Measurements from ENCODE around the gene KCNJ16. TPM values are rescaled to one million over a fixed set of nuclear protein-coding genes. Genes with fewer than 3 reads are reported as not detected.

KCNJ16 gene
- total RNA-seq, 1 donor from 2014 or later: 0.23 TPM

DNA sequence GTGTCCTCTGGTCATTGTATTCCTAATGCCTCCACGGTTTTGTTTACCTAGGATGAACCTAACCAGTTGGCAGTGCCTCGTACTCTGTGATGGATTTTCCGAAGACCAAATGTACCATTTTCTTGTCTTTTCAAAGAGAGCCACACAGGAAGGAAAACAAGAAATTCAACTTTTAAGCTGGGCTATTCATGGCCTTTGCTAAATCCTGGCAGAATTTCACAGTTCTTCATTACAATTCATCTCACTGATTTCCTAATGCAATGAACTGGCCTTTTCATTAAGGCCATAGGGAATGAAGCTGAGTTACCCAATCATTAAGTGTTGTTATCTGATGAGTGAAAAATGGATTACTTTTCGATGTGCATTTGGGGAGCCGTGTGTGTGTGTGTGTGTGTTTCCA lies 7.9 kb upstream of the KCNJ16 start:
- peaks cover 1% of the 10 kb centered on the region for H3K27me3 Mint-ChIP-seq (ENCODE audit: unreplicated experiment)
- DNase-seq (ENCODE audit: low spot score): no peak
- H3K9me3 Mint-ChIP-seq (ENCODE audit: unreplicated experiment): no peaks in the 10 kb centered on the region
- peaks cover 9% of the 10 kb centered on the region for H3K4me1 Mint-ChIP-seq (ENCODE audit: unreplicated experiment)
- TF ChIP-seq, protein P1, sequence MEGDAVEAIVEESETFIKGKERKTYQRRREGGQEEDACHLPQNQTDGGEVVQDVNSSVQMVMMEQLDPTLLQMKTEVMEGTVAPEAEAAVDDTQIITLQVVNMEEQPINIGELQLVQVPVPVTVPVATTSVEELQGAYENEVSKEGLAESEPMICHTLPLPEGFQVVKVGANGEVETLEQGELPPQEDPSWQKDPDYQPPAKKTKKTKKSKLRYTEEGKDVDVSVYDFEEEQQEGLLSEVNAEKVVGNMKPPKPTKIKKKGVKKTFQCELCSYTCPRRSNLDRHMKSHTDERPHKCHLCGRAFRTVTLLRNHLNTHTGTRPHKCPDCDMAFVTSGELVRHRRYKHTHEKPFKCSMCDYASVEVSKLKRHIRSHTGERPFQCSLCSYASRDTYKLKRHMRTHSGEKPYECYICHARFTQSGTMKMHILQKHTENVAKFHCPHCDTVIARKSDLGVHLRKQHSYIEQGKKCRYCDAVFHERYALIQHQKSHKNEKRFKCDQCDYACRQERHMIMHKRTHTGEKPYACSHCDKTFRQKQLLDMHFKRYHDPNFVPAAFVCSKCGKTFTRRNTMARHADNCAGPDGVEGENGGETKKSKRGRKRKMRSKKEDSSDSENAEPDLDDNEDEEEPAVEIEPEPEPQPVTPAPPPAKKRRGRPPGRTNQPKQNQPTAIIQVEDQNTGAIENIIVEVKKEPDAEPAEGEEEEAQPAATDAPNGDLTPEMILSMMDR (IDR thresholded peaks at IDR 0.05; ENCODE audit: unreplicated experiment): no peak
- H3K27ac Mint-ChIP-seq (ENCODE audit: unreplicated experiment): no peak overlapping the region
- no peaks in the 10 kb centered on the region for H3K36me3 Mint-ChIP-seq (ENCODE audit: low read depth, unreplicated experiment)
- no peak overlapping the region for H3K4me3 Mint-ChIP-seq (ENCODE audit: unreplicated experiment)

DNA sequence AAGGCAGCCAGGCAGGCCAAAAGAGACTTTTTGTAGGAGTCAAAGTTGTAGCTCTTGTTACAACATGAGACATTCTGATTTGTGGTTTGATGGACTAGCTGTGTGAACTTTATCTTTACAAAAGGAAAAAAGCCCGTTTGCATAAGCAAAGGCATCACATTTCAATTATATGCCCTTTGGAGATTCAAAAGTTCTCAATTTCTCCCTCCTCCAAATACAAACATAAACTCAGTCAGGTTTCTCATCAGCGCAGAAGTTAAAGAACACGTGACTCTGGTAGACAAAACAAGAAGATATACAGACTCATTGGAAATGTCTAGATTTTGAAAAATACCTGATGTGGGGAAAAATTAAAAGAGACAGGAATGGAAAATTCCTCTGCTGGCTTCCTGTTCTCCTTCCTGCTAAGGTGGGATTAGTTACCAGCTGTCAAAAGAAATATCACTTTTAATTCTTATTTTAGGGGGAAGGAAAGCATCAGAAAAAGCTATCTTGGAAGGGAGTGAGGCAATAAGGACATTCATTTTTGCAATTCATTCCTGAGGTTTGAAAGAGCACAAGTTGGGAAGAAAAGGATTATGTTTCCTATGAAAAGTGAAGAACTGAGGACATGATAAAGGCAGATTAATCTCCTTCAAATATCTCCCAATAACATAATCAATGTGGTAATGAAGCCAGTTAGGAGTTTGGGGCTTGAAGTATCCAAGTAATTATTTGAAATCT lies 4.6 kb upstream of the KCNJ16 start:
- Mint-ChIP-seq H3K4me3 (ENCODE audit: unreplicated experiment) (no peak overlapping the region), H3K4me1 (ENCODE audit: unreplicated experiment) (peaks cover 9% of the 10 kb centered on the region), H3K27ac (ENCODE audit: unreplicated experiment) (no peak overlapping the region), H3K9me3 (ENCODE audit: unreplicated experiment) (no peaks in the 10 kb centered on the region), H3K36me3 (ENCODE audit: low read depth, unreplicated experiment) (no peaks in the 10 kb centered on the region), H3K27me3 (ENCODE audit: unreplicated experiment) (peaks cover 1% of the 10 kb centered on the region)
- DNase-seq (ENCODE audit: low spot score): no peak
- TF ChIP-seq, protein P1 (IDR thresholded peaks at IDR 0.05; ENCODE audit: unreplicated experiment): no peak

DNA sequence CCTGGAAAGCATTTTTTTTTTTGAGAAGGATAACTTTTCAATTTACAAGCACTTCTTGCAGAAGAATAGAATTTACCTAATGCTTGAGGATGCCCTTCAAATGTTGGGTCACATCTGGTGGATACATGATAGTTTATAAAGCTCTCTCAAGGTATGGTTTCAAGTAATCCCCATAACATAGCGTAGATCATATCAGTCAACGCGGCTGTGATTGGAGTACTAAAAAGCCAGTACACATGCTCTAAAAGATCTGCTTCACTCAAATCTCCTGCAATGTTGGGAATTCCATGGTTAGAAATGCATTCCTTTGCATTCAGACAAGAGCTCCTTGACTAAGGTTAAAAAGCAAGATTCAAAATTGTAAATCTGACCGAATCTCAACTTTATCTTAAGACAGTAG lies 3.9 kb upstream of the KCNJ16 start:
- no peak overlapping the region for H3K27ac Mint-ChIP-seq (ENCODE audit: unreplicated experiment)
- H3K4me1 Mint-ChIP-seq (ENCODE audit: unreplicated experiment): peaks cover 9% of the 10 kb centered on the region
- no peaks in the 10 kb centered on the region for H3K9me3 Mint-ChIP-seq (ENCODE audit: unreplicated experiment)
- no peaks in the 10 kb centered on the region for H3K36me3 Mint-ChIP-seq (ENCODE audit: low read depth, unreplicated experiment)
- peaks cover 1% of the 10 kb centered on the region for H3K27me3 Mint-ChIP-seq (ENCODE audit: unreplicated experiment)
- no peak for DNase-seq (ENCODE audit: low spot score)
- no peak overlapping the region for H3K4me3 Mint-ChIP-seq (ENCODE audit: unreplicated experiment)
- TF ChIP-seq, protein P1 (IDR thresholded peaks at IDR 0.05; ENCODE audit: unreplicated experiment): no peak

DNA sequence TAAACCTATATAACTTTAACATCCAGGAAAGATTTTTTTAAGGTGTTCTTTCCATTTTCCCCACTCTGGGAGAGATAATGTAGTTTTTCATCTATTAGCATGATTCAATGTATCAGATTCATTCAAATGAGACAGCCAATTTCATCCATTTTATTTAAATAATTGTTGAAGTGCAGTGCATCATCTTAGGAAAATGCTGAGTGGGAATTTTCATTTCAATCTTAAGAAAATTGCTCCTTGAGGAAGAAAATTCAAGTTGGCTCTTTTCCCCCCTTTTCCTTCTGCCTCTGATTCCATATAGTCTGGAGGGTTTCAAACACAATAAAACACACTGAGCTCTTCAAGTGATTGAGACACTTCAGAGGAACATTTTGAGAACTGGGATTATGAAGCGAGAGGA lies 3.4 kb upstream of the KCNJ16 start:
- no peaks in the 10 kb centered on the region for H3K9me3 Mint-ChIP-seq (ENCODE audit: unreplicated experiment)
- no peak overlapping the region for H3K4me3 Mint-ChIP-seq (ENCODE audit: unreplicated experiment)
- no peak for DNase-seq (ENCODE audit: low spot score)
- no peak overlapping the region for H3K27ac Mint-ChIP-seq (ENCODE audit: unreplicated experiment)
- H3K4me1 Mint-ChIP-seq (ENCODE audit: unreplicated experiment): peaks cover 9% of the 10 kb centered on the region
- H3K36me3 Mint-ChIP-seq (ENCODE audit: low read depth, unreplicated experiment): no peaks in the 10 kb centered on the region
- TF ChIP-seq, protein P1 (IDR thresholded peaks at IDR 0.05; ENCODE audit: unreplicated experiment): no peak
- H3K27me3 Mint-ChIP-seq (ENCODE audit: unreplicated experiment): peaks cover 1% of the 10 kb centered on the region

DNA sequence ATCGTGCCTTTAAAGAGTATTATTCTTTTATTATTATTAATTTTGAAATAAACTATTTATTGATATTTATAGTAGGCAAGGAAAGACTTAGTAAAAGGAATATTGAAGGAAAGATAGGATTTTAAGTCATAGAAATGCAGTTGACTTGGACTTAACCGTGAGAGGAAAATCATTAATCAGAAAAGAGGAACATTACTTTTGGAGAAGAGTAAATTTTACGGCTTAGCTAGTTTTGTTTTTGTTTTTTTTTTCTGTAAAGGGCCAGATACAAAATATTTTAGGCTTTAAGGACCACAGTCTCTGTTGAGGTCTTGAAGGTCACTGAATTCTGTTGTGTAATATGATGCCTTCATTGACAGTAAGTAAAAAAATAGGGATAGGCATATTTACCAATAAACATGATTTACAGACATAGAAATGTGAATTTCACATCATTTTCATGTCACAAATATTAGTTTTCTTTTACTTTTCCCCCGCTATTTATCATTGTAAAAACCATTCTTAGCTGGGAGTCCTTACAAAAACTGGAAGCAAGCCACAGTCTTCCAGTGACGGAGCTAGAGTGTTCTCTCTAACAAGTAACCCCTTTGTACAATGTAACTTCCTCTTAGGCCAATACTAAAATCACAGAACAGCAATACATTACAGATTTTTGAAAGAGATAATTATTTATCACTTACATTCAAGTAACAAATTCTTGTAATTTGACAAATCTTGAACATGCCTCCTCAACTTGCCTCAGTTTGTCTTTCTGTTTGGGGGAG lies 2.3 kb upstream of the KCNJ16 start:
- no peak for DNase-seq (ENCODE audit: low spot score)
- no peaks in the 10 kb centered on the region for H3K36me3 Mint-ChIP-seq (ENCODE audit: low read depth, unreplicated experiment)
- no peak overlapping the region for H3K4me3 Mint-ChIP-seq (ENCODE audit: unreplicated experiment)
- peaks cover 9% of the 10 kb centered on the region for H3K4me1 Mint-ChIP-seq (ENCODE audit: unreplicated experiment)
- H3K27ac Mint-ChIP-seq (ENCODE audit: unreplicated experiment): no peak overlapping the region
- TF ChIP-seq, protein P1 (IDR thresholded peaks at IDR 0.05; ENCODE audit: unreplicated experiment): no peak
- peaks cover 1% of the 10 kb centered on the region for H3K27me3 Mint-ChIP-seq (ENCODE audit: unreplicated experiment)
- no peaks in the 10 kb centered on the region for H3K9me3 Mint-ChIP-seq (ENCODE audit: unreplicated experiment)
